Mammary epithelial cell (primary cell): Measurements from ENCODE around the gene HAL.

Source experiments
- CTCF ChIP-seq, 2 donors: IDR thresholded peaks in 1 of 2; conservative IDR thresholded peaks in 1 of 2; 2 replicates each; pipeline ENCODE4 v1.5.1; 2011 to 2012; ENCODE audit warnings: inconsistent platforms in 2 of 2, low read length in 2 of 2, mild to moderate bottlenecking in 2 of 2, control low read depth in 1 of 2, low read depth in 1 of 2; ENCODE audit not compliant: insufficient read depth in 1 of 2; ENCODE audit errors: extremely low read depth in 1 of 2
- EZH2 ChIP-seq: IDR thresholded peaks from 2 replicates; pipeline ENCODE4 v1.6.1; 2012; ENCODE audit warnings: low read length, inconsistent platforms, borderline replicate concordance

GRCh38 chr12:95959107-95959506 lies 37.0 kb downstream of the HAL start:
- TF ChIP-seq CTCF (conservative IDR thresholded peaks at IDR 0.05 in 1 of 2, IDR thresholded peaks at IDR 0.05 in 1 of 2; ENCODE audit: extremely low read depth in 1 of 2, insufficient read depth in 1 of 2, low read depth in 1 of 2, low read length in 2 of 2) (peak; percentile 15 to 29), EZH2 (no peak)
